ENCODE results near the gene GPLD1.
"Not testable (repeated sequence)": the region's sequence is repeated elsewhere in the genome, so short reads cannot be mapped to it uniquely, and the experiment has no call there.

The GPLD1 gene, protein sequence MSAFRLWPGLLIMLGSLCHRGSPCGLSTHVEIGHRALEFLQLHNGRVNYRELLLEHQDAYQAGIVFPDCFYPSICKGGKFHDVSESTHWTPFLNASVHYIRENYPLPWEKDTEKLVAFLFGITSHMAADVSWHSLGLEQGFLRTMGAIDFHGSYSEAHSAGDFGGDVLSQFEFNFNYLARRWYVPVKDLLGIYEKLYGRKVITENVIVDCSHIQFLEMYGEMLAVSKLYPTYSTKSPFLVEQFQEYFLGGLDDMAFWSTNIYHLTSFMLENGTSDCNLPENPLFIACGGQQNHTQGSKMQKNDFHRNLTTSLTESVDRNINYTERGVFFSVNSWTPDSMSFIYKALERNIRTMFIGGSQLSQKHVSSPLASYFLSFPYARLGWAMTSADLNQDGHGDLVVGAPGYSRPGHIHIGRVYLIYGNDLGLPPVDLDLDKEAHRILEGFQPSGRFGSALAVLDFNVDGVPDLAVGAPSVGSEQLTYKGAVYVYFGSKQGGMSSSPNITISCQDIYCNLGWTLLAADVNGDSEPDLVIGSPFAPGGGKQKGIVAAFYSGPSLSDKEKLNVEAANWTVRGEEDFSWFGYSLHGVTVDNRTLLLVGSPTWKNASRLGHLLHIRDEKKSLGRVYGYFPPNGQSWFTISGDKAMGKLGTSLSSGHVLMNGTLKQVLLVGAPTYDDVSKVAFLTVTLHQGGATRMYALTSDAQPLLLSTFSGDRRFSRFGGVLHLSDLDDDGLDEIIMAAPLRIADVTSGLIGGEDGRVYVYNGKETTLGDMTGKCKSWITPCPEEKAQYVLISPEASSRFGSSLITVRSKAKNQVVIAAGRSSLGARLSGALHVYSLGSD

DNA sequence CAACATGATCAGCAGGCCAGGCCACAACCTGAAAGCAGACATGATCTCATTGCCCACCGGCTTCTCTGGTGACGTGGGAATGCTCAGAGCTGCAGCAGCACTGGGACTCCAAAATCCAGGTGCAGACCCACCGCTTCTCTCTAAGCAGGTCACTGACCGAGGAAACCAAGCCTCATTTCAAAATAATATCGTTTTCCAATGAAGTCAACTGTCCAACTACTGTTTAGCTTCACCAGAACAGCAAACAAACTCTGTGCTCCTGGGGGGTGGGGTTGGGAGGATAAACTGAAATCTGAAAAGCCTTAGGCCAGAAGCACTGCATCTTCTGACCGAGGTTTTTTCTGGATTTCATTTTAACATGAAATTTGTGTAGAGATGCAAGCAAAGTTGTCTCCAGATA lies at the start of gene GPLD1:
Gene GPLD1, minus strand, starts transcription at position 109 of the 400 bp plus-strand sequence. Its CDS starts 67 bp downstream, at position 42.
- no peak for DNase-seq

DNA sequence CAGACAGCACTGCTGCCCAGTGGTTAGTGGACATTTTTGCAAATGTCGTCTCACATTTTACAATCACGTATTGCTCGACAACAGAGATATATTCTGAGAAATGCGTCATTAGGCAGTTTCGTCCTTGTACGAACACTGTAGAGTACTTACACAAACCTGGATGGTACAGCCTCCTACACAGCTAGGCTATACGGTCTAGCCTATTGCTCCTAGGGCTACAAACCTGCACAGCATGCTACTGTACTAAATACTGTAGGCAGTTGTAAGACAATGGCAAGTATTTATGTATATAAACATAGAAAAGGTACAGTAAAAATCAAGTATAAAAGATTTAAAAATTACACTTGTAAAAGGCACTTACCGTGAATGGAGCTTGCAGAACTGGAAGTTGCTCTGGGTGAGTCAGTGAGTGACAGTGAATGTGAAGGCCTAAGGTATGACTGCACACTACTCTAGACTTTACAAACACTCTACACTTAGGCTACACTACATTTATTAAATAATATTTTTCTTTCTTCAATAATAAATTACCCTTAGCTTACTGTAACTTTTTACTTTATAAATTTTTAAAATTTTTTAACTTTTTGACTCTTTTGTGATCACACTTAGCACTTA lies 48.5 kb upstream of the GPLD1 start:
- no peak for DNase-seq

DNA sequence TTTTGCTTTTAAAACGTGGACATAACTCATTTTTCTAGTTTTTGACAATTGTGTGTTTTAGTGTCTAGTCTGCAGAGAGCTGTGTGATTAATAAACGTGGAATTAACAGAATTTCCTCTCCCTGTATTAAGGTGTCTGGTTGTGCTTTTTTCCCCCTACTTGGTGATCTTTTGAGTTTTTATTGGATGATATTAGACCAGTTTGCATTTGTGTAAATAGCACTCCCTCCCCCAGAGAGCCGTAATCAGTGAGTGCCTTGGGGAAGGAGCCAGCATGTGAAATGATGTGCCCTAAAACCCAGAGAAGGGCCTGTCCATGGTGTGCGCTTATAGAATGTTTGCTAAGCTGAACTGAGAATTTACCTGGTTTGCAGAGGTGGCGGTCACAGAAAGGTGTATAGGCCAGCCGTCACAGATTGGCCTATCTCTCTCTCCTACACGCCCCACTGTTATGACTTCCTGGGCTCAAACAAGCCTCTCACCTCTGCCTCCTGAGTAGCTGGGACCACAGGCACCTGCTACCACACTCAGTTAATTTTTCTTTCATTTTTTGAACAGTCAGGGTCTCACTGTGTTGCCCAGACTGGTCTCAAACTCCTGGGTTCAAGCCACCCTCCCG lies 47.8 kb upstream of the GPLD1 start:
- no peak for DNase-seq

DNA sequence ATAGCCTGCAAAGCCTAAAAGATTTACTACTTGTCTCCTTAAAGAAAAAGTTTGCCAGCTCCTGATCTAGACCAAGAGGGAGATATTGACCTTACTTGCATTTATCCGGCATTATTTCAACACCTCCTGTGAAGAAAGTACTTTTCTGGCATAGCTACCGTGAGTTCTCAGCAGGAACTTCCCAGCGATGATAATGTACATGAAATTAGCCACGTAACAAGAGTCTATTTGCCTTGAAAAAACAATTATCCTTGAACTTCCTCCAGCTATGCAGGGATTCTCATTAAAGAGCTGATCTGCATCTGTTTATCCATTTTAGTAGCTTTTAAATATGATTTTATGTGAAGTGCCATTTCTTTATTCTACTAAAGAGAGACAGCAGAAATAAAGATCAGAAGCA lies 47.1 kb upstream of the GPLD1 start:
- DNase-seq = no peak

DNA sequence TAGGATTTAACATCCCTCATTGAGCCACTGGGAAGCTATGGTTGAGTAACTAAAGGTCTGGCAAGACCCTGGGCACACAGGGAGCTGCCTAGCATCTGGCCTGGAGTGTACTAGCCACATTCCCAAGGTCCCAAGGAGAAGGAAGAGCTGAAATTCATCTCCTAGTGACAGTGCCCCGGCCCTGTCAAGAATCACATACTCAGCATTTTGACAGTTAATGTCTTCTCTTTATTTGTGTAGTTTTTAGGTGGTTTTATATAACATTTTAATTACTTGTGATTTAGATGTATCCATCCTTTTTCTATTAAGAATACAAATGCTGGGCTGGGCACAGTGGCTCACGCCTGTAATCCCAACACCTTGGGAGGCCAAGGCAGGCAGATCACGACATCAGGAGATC lies 45.8 kb upstream of the GPLD1 start:
- no peak for DNase-seq

DNA sequence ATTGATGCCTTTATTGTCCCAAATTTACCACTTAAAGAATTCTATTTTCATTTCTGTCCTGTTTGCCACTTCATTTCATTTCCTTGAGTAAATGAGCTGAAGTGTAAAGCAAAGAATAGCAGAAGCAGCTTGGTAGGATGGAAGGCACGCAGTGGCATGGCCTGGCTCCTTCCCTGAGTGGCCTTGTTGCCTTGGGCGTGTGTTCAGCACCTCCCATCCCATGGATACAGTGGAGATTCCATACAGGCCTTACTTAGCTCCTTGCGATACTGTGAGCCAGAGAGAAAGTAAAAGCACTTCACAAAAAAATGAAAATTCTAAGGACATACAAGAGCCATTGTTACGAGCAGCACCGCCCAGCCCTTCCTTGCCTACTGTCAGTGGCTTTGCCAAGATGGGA lies 45.0 kb upstream of the GPLD1 start:
- DNase-seq = no peak

DNA sequence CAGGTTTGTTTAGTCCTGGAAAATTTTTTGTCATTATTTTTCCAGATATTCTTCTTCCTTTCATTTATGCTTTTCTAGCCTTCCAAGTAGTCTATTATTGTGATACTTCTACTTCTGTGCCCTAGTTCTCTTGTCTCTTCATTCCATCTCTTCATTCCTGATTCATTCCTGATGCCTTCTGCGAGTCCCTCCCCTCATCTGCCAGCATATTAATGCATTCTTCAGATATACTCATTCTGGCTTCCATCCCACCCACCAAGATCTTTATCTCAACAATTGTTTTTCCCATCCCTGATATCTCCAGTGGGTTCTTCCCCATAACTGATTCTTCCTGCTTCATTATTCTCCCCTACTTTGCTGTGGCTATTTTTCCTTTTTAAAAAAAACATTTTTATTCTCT lies 40.6 kb upstream of the GPLD1 start:
- DNase-seq = no peak

DNA sequence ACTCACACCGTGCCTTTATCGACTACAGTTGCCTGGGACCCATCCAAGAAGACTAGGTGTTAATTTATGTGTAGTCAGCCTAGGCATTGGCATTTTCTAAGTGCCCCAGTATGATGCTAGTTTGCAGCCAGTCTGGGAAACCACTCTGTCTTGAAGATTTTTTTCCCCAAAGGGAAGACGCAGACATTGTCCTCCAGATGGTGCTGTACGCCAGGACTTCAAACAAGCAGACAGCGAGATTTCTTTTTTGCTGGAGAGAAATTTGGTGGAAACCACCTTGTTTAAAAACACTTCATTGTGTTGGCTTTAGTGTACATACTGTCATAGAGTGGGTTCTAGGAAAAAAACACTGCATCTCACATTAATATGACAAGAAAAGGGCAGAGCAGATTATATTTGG lies 35.4 kb upstream of the GPLD1 start:
- DNase-seq = no peak

DNA sequence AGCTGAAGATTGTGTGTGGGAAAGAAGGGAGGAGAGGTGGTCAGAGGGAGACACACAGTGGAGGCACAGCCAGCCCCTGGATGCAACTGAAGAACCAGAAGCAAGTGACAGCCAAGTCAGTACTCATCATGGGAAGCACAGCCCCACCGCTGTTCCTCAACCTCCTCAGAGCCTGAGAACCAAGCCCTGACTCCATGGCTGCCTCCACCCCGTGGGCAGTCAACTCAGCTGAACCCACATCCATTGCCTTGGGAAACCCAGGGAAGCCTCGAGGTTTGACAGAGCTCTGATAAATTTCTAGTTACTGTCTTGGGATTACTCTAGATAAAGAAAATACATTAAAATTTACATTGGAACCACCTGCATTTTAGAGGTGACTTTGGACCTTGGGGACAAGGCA lies 35.0 kb upstream of the GPLD1 start:
- DNase-seq = no peak

DNA sequence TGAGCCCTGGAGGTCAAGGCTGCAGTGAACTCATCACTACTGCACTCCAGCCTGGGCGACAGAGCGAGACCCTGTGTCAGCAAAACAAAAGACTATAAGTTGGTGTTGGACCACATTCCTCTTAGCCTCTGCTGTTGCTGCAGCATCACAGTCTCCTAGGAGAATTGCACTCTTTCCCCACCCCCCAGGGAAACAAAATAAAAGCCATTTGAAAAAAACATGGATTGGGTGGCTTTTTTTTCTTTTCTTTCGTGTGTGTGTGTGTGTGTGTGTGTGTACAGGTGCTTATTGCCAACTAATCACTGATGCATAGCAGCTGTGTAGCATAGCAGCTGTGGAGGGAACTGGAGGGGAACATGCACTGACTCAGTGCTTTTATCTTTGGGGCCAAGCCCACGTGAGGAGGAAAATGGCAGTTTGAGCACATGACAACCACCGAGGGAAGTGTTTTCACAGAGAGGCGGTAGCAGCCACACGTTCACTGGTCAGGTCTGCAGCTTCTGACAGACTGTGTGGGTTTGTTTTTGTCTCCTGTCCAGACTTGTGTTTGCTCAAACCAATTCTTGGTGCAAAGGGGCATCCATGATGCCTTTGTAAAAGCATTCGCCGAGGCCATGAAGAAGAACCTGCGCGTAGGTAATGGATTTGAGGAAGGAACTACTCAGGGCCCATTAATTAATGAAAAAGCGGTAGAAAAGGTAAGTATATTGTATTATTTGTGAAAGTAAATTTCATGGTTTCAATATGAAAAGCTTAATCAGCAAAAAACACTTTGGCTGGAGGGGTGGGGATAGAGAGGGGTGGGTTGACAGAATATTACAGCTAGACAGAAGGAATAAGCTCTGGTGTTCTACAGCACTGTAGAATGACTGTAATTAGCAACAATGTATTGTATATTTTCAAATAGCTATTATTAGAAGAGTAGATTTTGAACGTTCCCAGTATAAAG lies 33.1 kb upstream of the GPLD1 start:
- DNase-seq = no peak

DNA sequence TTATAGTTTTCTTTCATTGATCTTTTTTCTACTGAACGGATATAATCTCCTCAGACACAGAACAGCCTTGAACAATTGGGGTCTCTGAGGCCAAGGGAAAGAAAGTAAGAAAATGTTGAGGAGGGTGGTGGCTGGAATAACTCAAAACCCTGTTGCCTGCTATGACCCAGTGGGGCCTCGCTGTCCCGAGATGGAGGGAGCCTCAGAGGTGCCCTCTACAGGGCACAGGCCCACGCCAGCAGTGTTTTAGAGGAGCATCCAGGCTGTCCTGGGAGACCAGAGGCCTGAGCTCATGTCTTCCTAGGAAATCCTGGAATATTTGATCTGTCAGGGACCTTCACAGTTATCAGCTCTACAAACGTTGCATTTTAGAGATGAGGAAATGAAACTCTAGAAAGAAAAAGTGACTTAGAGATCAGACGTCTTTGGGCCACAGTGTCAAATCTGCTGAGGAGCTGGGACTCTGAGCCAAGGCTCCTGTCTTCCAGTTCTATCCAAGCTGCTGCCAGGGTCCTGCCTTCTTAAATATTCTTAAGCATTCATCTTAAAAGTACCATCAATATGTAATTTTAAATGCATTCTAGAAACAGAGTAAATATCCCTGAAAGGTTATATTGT lies 31.7 kb upstream of the GPLD1 start:
- DNase-seq = peak; percentile 24

DNA sequence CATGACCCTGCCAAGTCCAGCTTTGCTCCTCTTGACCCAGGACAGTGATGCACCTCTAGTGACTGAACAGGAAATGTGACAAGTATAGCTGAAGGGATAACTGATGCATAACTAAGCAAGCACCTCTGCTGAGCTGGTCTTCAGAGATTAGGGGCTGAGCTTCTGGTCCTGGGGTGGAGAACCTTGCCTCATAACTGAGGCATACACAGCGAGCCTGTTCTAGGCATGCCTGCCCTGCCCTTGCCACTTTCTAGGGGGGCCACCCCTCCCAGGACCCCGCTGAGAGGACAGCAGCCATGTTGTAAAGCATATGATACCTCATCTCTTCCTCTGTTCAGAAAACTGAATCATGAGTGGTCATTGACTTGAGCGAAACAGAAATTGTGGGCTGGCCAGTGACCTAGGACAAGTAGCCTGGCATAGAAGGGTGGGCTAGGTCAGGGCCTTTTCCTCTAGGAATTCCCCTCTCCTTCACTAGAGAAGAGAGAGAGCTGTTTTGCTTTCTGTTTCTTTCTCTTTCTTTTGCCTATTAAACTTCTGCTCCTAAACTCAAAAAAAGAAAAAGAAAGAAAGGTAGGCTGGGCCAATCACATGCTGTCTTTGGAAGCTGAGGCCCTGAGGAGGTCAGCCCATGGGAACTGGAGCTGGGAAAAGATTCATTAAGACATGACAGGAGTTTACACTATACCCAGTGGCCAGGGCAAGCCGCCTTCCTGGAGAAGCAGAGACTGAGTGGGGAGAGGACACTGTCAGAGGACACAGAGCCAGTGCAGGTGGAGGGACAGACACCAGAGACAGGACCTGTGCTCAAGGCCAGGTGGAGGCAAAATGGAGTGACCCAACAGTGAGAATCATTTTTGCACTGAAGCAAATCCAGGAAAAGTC lies 28.5 kb upstream of the GPLD1 start:
- no peak for DNase-seq

DNA sequence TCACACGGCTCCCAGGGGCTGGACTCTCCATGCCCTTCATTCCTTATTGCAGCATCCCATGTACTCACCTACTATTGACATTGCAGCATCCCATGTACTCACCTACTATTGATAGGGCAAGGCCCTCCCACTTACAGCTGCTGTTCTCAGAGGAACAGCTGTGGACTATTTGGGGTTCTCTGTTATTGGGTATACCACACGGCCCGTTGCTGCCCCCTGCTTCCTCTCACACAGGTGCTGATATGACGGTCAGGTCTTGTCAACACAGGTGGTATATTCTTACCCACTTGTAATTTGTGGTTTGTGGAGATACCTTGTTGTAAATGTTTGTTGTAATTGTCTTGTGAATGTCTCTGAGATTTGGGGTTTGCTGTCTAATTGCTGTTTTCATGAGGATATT lies 24.2 kb upstream of the GPLD1 start:
- no peak for DNase-seq

DNA sequence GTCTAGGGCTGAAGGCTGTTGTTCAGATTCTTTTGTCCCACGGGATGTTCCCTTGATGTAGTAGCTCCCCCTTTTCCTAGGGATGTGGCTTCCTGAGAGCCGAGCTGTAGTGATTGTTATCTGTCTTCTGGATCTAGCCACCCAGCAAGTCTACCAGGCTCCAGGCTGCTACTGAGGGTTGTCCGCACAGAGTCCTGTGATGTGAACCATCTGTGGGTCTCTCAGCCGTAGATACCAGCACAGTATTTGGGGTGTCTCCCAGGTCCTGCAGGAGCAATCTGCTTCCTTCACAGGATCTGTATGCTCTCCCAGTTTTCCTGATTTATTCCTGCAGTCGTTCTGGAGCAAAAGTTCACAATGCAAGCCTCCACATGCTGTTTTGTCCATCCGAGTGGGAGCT lies 22.6 kb upstream of the GPLD1 start:
- DNase-seq = not testable (repeated sequence)

DNA sequence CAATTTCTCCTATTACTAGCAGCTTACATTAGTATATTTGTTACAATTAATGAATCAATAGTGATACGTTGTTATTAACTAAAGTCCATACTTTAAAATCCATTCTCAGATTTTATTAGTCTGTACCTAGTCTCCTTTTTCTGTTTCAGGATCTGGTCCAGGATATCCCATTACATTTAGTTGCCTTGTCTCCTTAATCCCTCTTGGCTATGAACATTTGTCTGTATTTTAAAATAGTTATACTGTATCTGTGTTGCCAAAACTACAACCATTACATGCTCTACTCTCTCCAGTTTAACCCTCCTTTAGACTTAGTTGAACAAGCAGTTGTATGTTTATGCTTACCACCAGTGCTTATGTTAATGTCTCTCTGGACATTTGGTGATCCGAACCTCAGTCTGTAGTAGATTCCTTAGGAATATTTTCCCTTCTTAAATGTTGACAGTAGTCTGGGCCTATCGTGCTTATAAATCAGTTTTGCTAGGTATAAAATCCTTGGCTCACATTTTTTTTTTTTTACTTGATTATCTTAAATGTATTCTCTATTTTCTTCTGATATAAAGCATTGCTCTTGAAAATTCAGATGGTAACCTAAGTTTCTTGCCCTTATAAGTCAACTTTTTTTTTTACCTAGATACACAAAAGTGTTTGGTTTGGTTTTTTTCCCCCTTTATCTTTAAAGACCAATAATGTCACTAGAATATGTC lies 17.6 kb upstream of the GPLD1 start:
- no peak for DNase-seq

DNA sequence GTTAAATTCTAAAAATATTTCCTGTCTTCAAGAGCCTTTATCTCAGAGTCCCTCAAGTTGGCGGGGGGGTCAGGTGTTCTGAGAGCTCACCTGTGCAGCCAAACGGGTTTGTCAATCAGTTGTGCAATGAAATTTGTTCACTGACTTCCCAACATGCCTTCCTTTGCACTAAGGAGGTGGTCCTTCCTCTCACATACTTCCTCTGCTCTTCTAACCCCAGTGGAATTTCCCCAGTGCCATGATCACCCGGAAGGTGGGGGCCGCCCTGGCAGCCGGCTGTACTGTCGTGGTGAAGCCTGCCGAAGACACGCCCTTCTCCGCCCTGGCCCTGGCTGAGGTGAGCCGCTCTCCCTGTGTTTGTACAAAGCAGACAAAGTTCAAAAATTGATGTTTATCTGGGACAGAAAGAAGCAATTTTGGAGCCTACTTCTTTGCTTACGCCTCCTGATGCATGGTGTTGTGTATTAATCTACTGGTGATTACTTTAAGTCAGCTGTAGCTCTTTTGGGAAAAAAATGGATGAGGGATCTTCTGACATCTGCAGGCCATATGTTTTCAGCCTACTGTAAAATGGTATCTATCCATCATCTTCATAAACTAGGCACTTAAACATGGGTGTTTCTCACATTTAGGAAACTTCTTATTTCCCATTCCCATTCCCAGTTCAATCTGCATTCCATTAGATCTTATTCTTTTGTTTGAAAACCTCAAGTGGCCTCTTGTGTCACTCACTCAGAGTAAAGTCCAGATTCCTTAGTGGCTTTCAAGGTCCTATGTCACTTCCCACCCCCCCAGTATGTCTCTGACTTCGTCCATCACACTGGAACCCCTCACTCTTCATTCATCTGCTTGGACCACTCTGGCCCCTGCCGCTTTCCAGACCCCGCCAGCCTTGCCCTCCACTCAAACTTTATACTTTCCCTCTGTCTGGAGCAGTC lies 15.5 kb upstream of the GPLD1 start:
- DNase-seq = no peak

DNA sequence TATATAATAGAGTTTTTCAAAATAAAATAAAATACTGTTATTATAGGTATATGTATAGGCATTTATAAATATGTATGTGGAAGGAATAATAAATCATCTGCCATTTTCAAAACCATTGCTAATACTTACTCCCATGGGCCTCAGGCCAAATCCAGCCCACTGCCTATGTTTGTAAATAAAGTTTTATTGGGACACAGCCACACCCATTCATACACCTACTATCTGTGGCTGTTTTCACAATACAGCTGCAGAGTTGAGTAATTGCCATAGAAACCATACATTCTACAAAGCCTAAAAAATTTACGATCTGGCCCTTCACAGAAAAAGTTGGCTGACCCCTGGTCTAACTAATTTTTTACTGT lies 14.9 kb upstream of the GPLD1 start:
- no peak for DNase-seq

DNA sequence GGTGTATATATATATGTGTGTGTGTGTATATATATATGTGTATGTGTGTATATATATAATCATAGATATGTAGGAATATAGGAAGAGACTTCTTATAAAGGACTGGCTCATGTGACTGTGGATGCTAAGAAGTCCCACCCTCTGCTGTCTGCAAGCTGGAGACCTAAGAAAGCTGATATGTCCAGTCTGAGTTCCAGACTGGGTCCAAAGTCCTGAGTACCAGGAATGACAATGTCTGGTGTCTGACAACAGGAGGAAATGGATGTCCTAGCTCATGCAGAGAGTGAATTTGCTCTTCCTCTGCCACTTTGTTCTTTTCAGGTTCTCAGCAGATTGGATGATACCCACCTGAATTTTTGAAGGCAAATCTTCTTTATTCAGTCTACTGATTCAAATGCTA lies 12.5 kb upstream of the GPLD1 start:
- DNase-seq = no peak

DNA sequence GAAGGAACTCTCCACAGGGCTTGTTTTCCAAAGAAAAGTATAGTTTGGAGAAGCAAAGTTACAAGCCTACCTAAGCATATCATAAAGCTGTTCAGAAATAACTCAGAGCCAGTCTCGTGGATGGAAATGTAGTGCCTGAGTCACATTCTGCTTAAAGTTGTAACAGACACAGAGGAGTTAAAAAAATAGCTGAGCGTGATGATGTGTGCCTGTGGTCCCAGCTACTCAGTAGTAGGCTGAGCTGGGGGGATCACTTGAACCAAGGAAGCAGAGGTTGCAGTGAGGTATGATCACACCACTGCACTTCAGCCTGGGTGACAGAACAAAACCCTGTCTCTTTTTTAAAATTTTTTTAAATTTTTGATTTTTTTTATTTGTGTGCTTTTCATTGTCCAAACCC lies 12.0 kb upstream of the GPLD1 start:
- DNase-seq = no peak
